HepG2 (cell line): Measurements from ENCODE around the gene GPS1. TPM values are rescaled to one million over a fixed set of nuclear protein-coding genes. Genes with fewer than 3 reads are reported as not detected.

Source experiments
- AHR ChIP-seq: IDR thresholded peaks from 2 replicates; pipeline ENCODE4 v1.6.1; 2018; ENCODE audit warnings: missing genetic modification reagents, missing compliant biosample characterization
- ATRX ChIP-seq: sonication (generic); formaldehyde crosslinking; IDR thresholded peaks from 2 replicates; pipeline ENCODE4 v1.4.0; 2020; ENCODE audit warnings: missing genetic modification reagents, borderline replicate concordance
- FOXC1 ChIP-seq: sonication (generic); formaldehyde crosslinking; IDR thresholded peaks from 2 replicates; pipeline ENCODE4 v1.8.0; 2022; ENCODE audit warnings: mild to moderate bottlenecking, missing genetic modification reagents, borderline replicate concordance
- KAT8 ChIP-seq: IDR thresholded peaks from 2 replicates; pipeline ENCODE4 v1.6.1; 2016; ENCODE audit warnings: missing genetic modification reagents, missing compliant biosample characterization
- RELA ChIP-seq: sonication (generic); formaldehyde crosslinking; IDR thresholded peaks from 2 replicates; pipeline ENCODE4 v1.4.0; 2020; ENCODE audit warnings: missing genetic modification reagents
- SKIL ChIP-seq: sonication (generic); formaldehyde crosslinking; IDR thresholded peaks from 2 replicates; pipeline ENCODE4 v1.8.0; 2022; ENCODE audit warnings: missing genetic modification reagents, mild to moderate bottlenecking, moderate library complexity, borderline replicate concordance
- SSRP1 ChIP-seq: IDR thresholded peaks from 2 replicates; pipeline ENCODE4 v1.6.1; 2016; ENCODE audit warnings: control low read depth
- TSC22D2 ChIP-seq: sonication (generic); formaldehyde crosslinking; IDR thresholded peaks from 2 replicates; pipeline ENCODE4 v1.5.1; 2020; ENCODE audit warnings: missing genetic modification reagents, mild to moderate bottlenecking, borderline replicate concordance
- U2AF1 ChIP-seq: fragments of 200-400 bp; formaldehyde crosslinking; optimal IDR thresholded peaks from 2 replicates; pipeline ENCODE3; 2017; ENCODE audit warnings: mild to moderate bottlenecking, low read depth, low read length
- ZFP1 ChIP-seq: IDR thresholded peaks from 2 replicates; pipeline ENCODE4 v1.6.1; 2016
- ZNF17 ChIP-seq: sonication (generic); formaldehyde crosslinking; IDR thresholded peaks from 2 replicates; pipeline ENCODE4 v1.5.0; 2020; ENCODE audit warnings: mild to moderate bottlenecking, missing genetic modification reagents
- ZNF318 ChIP-seq: sonication (generic); formaldehyde crosslinking; IDR thresholded peaks from 2 replicates; pipeline ENCODE4 v1.4.0; 2020; ENCODE audit warnings: mild to moderate bottlenecking, missing genetic modification reagents
- ZNF350 ChIP-seq: sonication (generic); formaldehyde crosslinking; IDR thresholded peaks from 2 replicates; pipeline ENCODE4 v1.4.0; 2020; ENCODE audit warnings: mild to moderate bottlenecking, low read depth, missing genetic modification reagents, borderline replicate concordance
- ZNF570 ChIP-seq: sonication (generic); formaldehyde crosslinking; IDR thresholded peaks from 2 replicates; pipeline ENCODE4 v1.4.0; 2020; ENCODE audit warnings: mild to moderate bottlenecking, missing genetic modification reagents, borderline replicate concordance
- polyA plus RNA-seq, 8 experiments: library from polyadenylated mRNA; depleted of rRNA in 3 of 8; stranded (reverse) in 7 of 8; unstranded in 1 of 8; fragments of >200 nt; fragmentation: Illumina TruSeq in 4 of 8; extraction: Trizol in 4 of 8; gene quantifications; 2 replicates each; pipeline versions ENCODE4 v1.2.1 to v1.2.3, GENCODE V29; 2011 to 2016; ENCODE audit warnings: low read depth in 4 of 8, missing spikeins in 1 of 8, mixed read lengths in 1 of 8; ENCODE audit not compliant: insufficient read depth in 1 of 8
- total RNA-seq, 5 experiments: library from RNA; depleted of rRNA; stranded (reverse); fragments of >200 nt; fragmentation: Illumina TruSeq; extraction: Trizol; gene quantifications; 2 replicates each; pipeline ENCODE4 v1.2.3, GENCODE V29; 2016; ENCODE audit warnings: low read depth in 1 of 5
- TF ChIP-seq, protein P1 (sequence below): sonication (generic); formaldehyde crosslinking; IDR thresholded peaks from 2 replicates; pipeline ENCODE4 v1.5.0; 2020; ENCODE audit warnings: mild to moderate bottlenecking, low read depth, missing genetic modification reagents, borderline replicate concordance
- TF ChIP-seq, protein P2 (sequence below): sonication (generic); formaldehyde crosslinking; IDR thresholded peaks from 2 replicates; pipeline ENCODE4 v1.8.0; 2022; ENCODE audit warnings: mild to moderate bottlenecking, missing genetic modification reagents, borderline replicate concordance

The GPS1 gene
- total and polyA plus RNA-seq, 2 of the 13 experiments (the other 11 are each of a cell fraction or from before 2014, with no cell fraction given), result 124 to 128 TPM

DNA sequence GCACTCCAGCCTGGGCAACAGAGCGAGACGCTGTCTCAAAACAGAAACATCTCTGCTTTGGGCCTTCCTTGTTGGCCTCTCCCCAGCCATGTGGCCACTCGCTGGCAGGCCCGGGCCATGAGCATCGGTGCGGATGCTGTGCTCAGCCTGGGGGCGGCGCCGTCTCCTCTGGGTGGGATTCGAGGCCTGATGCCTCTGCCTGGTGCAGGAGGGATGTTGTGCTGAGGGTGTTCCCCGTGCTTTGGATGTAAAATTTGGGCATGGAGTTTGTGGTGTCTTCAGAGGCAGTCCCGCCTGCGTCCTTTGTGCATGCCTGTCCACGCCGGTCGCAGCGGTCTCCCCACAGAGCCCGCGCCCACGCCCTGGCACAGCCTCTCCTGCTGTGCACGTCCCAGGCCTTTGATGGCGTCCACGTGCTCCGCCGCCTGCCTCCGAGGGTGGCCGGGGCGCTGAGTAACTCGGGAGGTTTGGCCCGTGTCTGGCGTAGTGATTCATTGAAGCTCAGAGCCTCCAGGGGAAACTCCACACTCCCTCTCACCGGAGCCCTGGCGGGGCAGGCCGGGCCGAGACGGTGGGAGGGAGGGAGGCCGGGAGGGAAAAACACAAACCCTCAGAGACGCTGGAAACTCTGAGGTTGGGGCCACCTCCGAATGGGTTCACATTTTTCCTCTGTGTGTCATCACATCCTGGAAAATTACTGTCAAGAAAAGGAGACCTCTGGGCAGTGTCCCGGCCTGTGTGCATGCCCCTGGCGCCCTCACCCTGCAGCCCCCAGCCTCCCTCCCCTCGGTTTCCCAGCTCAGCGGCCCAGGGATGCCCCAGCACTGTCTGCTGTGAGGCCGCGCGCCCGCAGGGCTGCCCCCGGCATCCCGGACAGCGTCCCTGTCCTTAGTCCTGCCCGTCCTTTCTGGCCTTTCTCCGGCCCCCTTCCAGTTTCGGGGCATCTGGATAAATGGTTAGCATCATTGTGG, 48.0 kb upstream of the GPS1 start (continued):
- peak; percentile 68; the same call in 1 of the 2 replicates for TF ChIP-seq ZNF318
- no peak for TF ChIP-seq ZNF17 (CRISPR knock-in tag)
- no peak for TF ChIP-seq RELA (CRISPR knock-in tag)
- TF ChIP-seq, protein P1, sequence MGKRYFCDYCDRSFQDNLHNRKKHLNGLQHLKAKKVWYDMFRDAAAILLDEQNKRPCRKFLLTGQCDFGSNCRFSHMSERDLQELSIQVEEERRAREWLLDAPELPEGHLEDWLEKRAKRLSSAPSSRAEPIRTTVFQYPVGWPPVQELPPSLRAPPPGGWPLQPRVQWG, result no peak
- peak; percentile 93; the same call in 1 of the 2 replicates for TF ChIP-seq ZNF350 (CRISPR knock-in tag)
- TF ChIP-seq SKIL (CRISPR knock-in tag), result peak; percentile 62; the same call in 1 of the 2 replicates
- TF ChIP-seq SSRP1 (CRISPR knock-in tag), result 0 out of 2 replicates have a peak, but pooled peaks have one; percentile 41
- TF ChIP-seq ZNF570, result no peak
- peak; percentile 63; the same call in 1 of the 2 replicates for TF ChIP-seq TSC22D2 (CRISPR knock-in tag)
- no peak for TF ChIP-seq ATRX (CRISPR knock-in tag)
- TF ChIP-seq, protein P2, sequence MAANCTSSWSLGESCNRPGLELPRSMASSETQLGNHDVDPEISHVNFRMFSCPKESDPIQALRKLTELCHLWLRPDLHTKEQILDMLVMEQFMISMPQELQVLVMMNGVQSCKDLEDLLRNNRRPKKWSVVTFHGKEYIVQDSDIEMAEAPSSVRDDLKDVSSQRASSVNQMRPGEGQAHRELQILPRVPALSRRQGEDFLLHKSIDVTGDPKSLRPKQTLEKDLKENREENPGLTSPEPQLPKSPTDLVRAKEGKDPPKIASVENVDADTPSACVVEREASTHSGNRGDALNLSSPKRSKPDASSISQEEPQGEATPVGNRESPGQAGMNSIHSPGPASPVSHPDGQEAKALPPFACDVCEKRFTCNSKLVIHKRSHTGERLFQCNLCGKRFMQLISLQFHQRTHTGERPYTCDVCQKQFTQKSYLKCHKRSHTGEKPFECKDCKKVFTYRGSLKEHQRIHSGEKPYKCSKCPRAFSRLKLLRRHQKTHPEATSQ (CRISPR knock-in tag), result no peak
- TF ChIP-seq U2AF1, result peak; percentile 70
- TF ChIP-seq AHR (CRISPR knock-in tag), result 0 out of 2 replicates have a peak, but pooled peaks have one; percentile 93
- TF ChIP-seq KAT8 (CRISPR knock-in tag), result peak; percentile 79
- TF ChIP-seq ZFP1 (CRISPR knock-in tag), result no peak; the same call in 1 of the 2 replicates
- peak; percentile 72 for TF ChIP-seq FOXC1
